Right atrium auricular region (tissue), 2 donors: ENCODE data around the gene SERTM1. TPM values are rescaled to one million over a fixed set of nuclear protein-coding genes. Genes with fewer than 3 reads are reported as not detected.

ENCODE experiments used
- DNase-seq: peaks from one replicate; pipeline ENCODE4 v3.0.0-alpha.2; 2019; ENCODE audit warnings: low spot score
- H3K27ac ChIP-seq, 2 donors: fragments of 200-600 bp; sonication (generic); 1 replicate in 1 of 2; 2 replicates in 1 of 2; pipeline ENCODE4 v1.5.1; 2016 to 2019
- H3K27me3 ChIP-seq, 2 donors: fragments of 200-600 bp; sonication (generic); one replicate each; pipeline versions ENCODE4 v1.5.1 to v1.6.0; 2017 to 2019
- H3K36me3 ChIP-seq: fragments of 200-600 bp; sonication (generic); one replicate; pipeline ENCODE4 v1.5.1; 2016
- H3K4me1 ChIP-seq, 2 donors: fragments of 200-600 bp; sonication (generic); one replicate each; pipeline versions ENCODE4 v1.5.1 to v1.6.0; 2017 to 2019
- H3K4me3 ChIP-seq, 2 donors: fragments of 200-600 bp; sonication (generic); 1 replicate in 1 of 2; 2 replicates in 1 of 2; pipeline ENCODE4 v1.5.1; 2017 to 2019; ENCODE audit warnings: mild to moderate bottlenecking in 1 of 2, moderate library complexity in 1 of 2
- H3K9me3 ChIP-seq, 2 donors: fragments of 200-600 bp; sonication (generic); one replicate each; pipeline ENCODE4 v1.5.1; 2019
- total RNA-seq, 2 donors: library from RNA; depleted of rRNA; stranded (reverse); fragments of >200 nt; gene quantifications; one replicate each; pipeline ENCODE4 v1.1.0, GENCODE V29; 2016
- TF ChIP-seq, protein P1 (sequence below), 2 donors: fragments of 200-600 bp; sonication (generic); IDR thresholded peaks; one replicate each; pipeline ENCODE4 v1.5.1; 2019; ENCODE audit warnings: antibody characterized with exemption in 2 of 2

Gene SERTM1
- total RNA-seq, 2 donors from 2014 or later, result 0.30 to 0.98 TPM

DNA sequence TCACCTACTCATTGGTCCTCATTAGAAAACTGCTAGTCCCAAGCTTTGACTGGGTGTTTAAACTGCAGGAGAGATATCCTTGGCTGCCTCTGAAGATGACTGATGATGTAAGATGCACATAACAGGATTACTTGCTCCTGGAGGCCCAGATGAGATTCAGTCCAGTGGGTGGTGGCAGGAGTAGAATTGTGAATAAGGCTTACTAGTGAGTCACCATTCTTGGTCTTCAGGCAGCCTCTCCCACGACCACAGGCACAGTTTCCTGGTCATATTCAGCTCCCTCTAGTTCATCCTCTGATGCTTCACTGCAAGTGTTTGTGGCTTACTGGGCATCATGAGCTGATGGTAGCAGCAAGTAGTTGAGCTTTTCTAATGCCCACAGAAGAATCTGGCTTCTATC lies 12.1 kb downstream of the SERTM1 start:
- no peak overlapping the region for H3K4me3 ChIP-seq
- H3K4me1 ChIP-seq, result no peaks in the 10 kb centered on the region
- DNase-seq, result no peak
- H3K27ac ChIP-seq, result no peak overlapping the region
- H3K9me3 ChIP-seq, result no peaks in the 10 kb centered on the region
- no peaks in the 10 kb centered on the region for H3K27me3 ChIP-seq
- TF ChIP-seq, protein P1, sequence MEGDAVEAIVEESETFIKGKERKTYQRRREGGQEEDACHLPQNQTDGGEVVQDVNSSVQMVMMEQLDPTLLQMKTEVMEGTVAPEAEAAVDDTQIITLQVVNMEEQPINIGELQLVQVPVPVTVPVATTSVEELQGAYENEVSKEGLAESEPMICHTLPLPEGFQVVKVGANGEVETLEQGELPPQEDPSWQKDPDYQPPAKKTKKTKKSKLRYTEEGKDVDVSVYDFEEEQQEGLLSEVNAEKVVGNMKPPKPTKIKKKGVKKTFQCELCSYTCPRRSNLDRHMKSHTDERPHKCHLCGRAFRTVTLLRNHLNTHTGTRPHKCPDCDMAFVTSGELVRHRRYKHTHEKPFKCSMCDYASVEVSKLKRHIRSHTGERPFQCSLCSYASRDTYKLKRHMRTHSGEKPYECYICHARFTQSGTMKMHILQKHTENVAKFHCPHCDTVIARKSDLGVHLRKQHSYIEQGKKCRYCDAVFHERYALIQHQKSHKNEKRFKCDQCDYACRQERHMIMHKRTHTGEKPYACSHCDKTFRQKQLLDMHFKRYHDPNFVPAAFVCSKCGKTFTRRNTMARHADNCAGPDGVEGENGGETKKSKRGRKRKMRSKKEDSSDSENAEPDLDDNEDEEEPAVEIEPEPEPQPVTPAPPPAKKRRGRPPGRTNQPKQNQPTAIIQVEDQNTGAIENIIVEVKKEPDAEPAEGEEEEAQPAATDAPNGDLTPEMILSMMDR (IDR thresholded peaks at IDR 0.05), result no peak
- no peaks in the 10 kb centered on the region for H3K36me3 ChIP-seq

DNA sequence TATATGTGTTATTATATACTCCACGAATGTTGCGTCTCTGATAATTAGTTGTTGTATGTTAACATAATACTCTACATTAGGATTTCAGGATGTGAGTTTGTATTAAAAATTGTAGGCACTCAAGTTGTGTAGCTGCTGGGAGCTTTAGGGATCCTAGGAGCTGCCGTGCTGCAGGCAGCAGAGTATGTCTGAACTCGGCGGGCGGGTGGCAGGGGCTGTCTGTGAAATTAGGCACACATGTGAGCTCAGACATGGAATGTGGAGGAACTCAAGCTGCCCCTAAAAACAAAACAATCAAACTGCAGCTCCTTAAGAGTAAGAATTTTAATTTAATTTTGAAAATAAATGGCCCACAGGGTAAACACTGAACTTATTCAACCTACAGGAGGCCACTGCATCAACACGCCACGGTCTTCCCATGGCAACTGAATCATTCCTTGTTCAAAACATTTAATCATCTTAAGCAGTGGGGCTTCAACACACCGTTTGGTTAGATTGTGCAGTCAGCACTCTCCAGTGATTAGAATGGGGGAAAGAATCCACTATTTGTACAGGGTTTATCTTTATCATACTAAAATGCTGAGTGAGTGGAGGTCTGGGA lies 22.7 kb downstream of the SERTM1 start:
- H3K4me3 ChIP-seq, result no peak overlapping the region
- TF ChIP-seq, protein P1 (IDR thresholded peaks at IDR 0.05), result no peak
- H3K36me3 ChIP-seq, result no peaks in the 10 kb centered on the region
- no peak for DNase-seq
- H3K9me3 ChIP-seq, result no peaks in the 10 kb centered on the region
- no peaks in the 10 kb centered on the region for H3K4me1 ChIP-seq
- no peak overlapping the region for H3K27ac ChIP-seq
- H3K27me3 ChIP-seq, result no peaks in the 10 kb centered on the region

DNA sequence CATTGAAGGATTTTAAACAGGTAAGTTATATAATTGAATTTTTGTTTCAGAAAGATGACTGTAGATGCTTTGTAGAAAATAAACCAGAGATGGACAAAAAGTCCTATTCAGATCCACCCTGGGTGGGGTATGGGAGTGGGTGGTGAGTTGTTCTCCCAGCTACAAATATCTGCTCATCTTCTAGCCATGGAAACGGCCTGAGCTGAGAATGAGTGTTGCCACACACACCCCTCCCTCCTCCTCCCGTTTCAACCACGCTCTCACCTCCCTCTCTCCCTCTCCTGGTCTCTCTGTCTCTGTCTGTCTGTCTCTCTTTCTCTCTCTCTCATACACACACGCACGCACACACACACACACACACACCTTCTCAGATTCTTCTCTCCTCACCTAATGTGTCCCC lies 26.4 kb downstream of the SERTM1 start:
- no peaks in the 10 kb centered on the region for H3K27me3 ChIP-seq

DNA sequence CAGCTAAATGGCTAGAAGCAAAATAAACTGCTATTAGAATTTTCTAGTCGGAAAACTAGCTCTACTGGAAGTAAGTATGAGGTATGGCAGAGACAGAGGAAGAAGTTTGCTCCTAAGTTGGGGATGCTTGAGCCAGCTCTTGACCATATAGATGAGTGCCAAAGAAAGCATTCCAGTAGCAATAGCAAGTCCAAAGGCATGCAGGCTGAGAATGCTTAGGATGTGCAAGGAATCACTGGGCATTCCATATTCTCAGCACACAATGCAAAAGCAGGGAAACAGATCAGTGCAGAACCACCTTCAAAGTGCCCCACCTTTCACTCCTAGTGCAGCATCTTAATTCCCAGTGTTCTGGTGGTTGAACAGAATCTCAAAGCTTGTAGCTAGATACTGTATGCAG lies 32.9 kb downstream of the SERTM1 start:
- TF ChIP-seq, protein P1 (IDR thresholded peaks at IDR 0.05), result no peak

More for the DNA sequence above, 26.4 kb downstream of the SERTM1 start:
- no peak overlapping the region for H3K27ac ChIP-seq
- H3K4me3 ChIP-seq, result no peak overlapping the region
- TF ChIP-seq, protein P1 (IDR thresholded peaks at IDR 0.05), result no peak
- H3K36me3 ChIP-seq, result no peaks in the 10 kb centered on the region
- no peak for DNase-seq
- no peaks in the 10 kb centered on the region for H3K9me3 ChIP-seq
- H3K4me1 ChIP-seq, result no peaks in the 10 kb centered on the region

DNA sequence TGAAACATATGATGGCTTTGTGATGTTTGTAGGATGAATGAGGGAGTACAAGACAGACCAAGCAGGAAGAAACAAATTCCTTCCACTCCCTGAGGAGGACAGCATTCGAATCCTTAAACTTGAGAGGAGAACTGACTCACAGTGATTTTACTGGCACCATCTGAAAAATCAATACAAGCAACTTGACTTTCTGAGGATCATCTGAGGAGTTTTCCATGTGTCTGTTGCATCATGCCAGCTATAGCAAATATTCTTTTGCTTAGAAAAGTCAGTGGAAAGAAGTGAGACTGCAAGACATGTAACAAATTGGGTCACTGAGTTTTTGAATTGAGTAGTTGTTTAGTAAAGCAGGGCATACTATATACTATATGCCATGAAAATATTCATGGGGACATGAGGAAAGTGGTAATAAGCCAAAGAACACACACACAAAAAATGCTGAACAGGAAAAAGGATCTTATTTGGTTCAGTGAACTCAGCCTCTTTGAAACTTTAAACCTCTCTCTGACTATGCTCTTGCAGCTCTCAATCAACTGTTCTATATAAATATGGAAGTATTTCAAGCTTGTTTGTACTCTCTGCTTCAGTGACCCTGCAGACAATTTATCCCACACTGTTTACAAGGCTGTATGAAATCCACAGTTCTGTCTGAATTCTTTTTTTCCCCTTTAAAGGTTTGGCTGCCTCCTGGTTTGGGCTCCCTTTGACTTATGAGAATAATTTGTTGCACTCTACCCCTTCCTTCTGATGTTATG lies 35.5 kb downstream of the SERTM1 start:
- Histone ChIP-seq H3K4me1 (no peaks in the 10 kb centered on the region), H3K9me3 (no peaks in the 10 kb centered on the region)
- TF ChIP-seq, protein P1 (IDR thresholded peaks at IDR 0.05), result no peak

More for the DNA sequence above, 32.9 kb downstream of the SERTM1 start:
- H3K36me3 ChIP-seq, result no peaks in the 10 kb centered on the region
- H3K27ac ChIP-seq, result no peak overlapping the region
- no peaks in the 10 kb centered on the region for H3K9me3 ChIP-seq
- H3K4me1 ChIP-seq, result no peaks in the 10 kb centered on the region
- no peak overlapping the region for H3K4me3 ChIP-seq
- H3K27me3 ChIP-seq, result no peaks in the 10 kb centered on the region
- DNase-seq, result no peak

More for the DNA sequence above, 35.5 kb downstream of the SERTM1 start:
- Histone ChIP-seq H3K36me3 (no peaks in the 10 kb centered on the region), H3K27ac (no peak overlapping the region), H3K27me3 (no peaks in the 10 kb centered on the region), H3K4me3 (no peak overlapping the region)
- DNase-seq, result no peak
